Adrenal gland (tissue), 12 donors: ENCODE measurements around the gene GMDS. TPM values are rescaled to one million over a fixed set of nuclear protein-coding genes. Genes with fewer than 3 reads are reported as not detected.

ENCODE experiments used
- DNase-seq, 7 donors: peaks; one replicate each; pipeline ENCODE4 v3.0.0-alpha.2; 2019 to 2020
- H3K27ac ChIP-seq, 5 donors: fragments of 200-600 bp; sonication (generic) in 4 of 5; 1 replicate in 3 of 5; 2 replicates in 2 of 5; pipeline versions ENCODE4 v1.5.1 to v1.8.0; 2016 to 2020; ENCODE audit warnings: mild to moderate bottlenecking in 1 of 5
- H3K27me3 ChIP-seq: fragments of 200-600 bp; 2 replicates; pipeline ENCODE4 v1.8.0; 2021
- H3K36me3 ChIP-seq, 2 donors: fragments of 200-600 bp; replicated peaks in 1 of 2; 1 replicate in 1 of 2; 2 replicates in 1 of 2; pipeline versions ENCODE4 v1.5.1 to v1.8.0; 2018 to 2022
- H3K4me1 ChIP-seq, 2 donors: fragments of 200-600 bp; replicated peaks in 1 of 2; 1 replicate in 1 of 2; 2 replicates in 1 of 2; pipeline versions ENCODE4 v1.5.1 to v1.8.0; 2018 to 2021
- H3K4me3 ChIP-seq, 4 donors: fragments of 200-600 bp; sonication (generic) in 3 of 4; one replicate each; pipeline ENCODE4 v1.5.1; 2016 to 2018
- H3K9me3 ChIP-seq, 3 donors: fragments of 200-600 bp; sonication (generic) in 1 of 3; replicated peaks in 1 of 3; 1 replicate in 2 of 3; 2 replicates in 1 of 3; pipeline versions ENCODE4 v1.5.1 to v1.8.0; 2016 to 2021
- POLR2A ChIP-seq, 2 donors: fragments of 450-650 bp; IDR thresholded peaks; one replicate each; pipeline ENCODE4 v1.6.1; 2017; ENCODE audit warnings: antibody characterized with exemption in 2 of 2, mild to moderate bottlenecking in 2 of 2, moderate library complexity in 1 of 2
- WGBS, 4 donors: extraction: QIAGEN DNeasy Blood & Tissue Kit in 2 of 4; methylation state at CpG; one replicate each; pipeline versions ENCODE4 v1.1.5 to v1.1.7; 2013 to 2017; 5-methylcytosine and 5-hydroxymethylcytosine counted together
- intact Hi-C, 2 donors: fragments of 100-400 bp; cut with DNase I; formaldehyde crosslinking; loops; one replicate each; pipeline versions ENCODE4 v1.14.1 to v1.15.0; 2022 to 2023
- polyA plus RNA-seq, 3 donors: library from polyadenylated mRNA; stranded (reverse); fragments of 200-250 nt in 2 of 3; fragments of 350-450 nt in 1 of 3; fragmentation: Illumina TruSeq in 1 of 3; extraction: RNeasy Lipid Tissue Mini Kit (QIAGEN cat#74804) in 1 of 3; gene quantifications; one replicate each; pipeline ENCODE4 v1.2.3, GENCODE V29; 2013 to 2014
- total RNA-seq, 9 donors: library from RNA; depleted of rRNA in 4 of 9; stranded (reverse); fragments of >200 nt in 4 of 9; fragments of 120-200 nt in 1 of 9; fragmentation: NEBNext Ultra II Directional in 1 of 9; extraction: Animal tissue kit (Norgen Biotek cat#: 25700) in 1 of 9; gene quantifications; one replicate each; pipeline versions ENCODE4 v1.1.0 to v1.2.4, GENCODE V29; 2013 to 2023
- TF ChIP-seq, protein P1 (sequence below), 6 experiments: fragments of 450-650 bp in 4 of 6; fragments of 200-600 bp in 2 of 6; sonication (generic) in 1 of 6; IDR thresholded peaks; 1 replicate in 5 of 6; 2 replicates in 1 of 6; pipeline versions ENCODE4 v1.5.1 to v1.8.0; 2016 to 2021; ENCODE audit warnings: antibody characterized with exemption in 6 of 6, mild to moderate bottlenecking in 2 of 6, moderate library complexity in 1 of 6
- donor health status: healthy with polysubstance abuse.
- donor health status: Bipolar disorder and iron deficiency.
- donor health status: DM: yes; HTN: yes; CAD: no.
- donor health status: DM: no; HTN: no; CAD: no.
- donor health status: DM: no; HTN: no; CAD: no.
- donor health status: DM: yes; HTN: yes; CAD: no.

Gene GMDS
- total and polyA plus RNA-seq, 12 donors, result 8.5 to 39.2 (median 15.2) TPM

DNA sequence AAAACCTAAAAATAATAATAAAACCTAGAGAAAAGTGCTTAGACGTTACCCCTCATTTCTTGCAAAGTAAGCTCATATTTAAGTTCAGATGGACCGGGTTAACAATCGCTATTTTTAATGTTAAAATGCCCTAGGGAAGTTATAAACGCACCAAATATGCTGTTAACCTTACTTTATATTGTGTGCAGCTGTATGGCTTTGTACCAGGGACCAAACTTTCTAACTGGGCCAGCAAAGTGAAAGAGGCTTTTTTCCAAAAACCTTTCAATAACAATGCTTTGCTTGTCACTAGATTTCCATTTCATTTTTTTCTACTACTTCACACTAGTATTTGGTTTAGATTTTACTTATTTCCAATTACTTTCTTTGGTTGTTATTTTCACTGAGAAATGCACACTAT, 387.2 kb downstream of the GMDS start:
- Histone ChIP-seq H3K27me3 (no peaks in the 10 kb centered on the region), H3K4me3 (no peak overlapping the region), H3K27ac (no peak overlapping the region), H3K36me3 (no peaks in the 10 kb centered on the region), H3K4me1 (no peaks in the 10 kb centered on the region), H3K9me3 (no peaks in the 10 kb centered on the region)
- intact Hi-C loops, result no loop called here
- WGBS, 4 donors, result 67 to 87% (median 76%) methylated on average over 4 of the region's 4 CpGs
- DNase-seq, result no peak
- TF ChIP-seq POLR2A (IDR thresholded peaks at IDR 0.05), result no peak
- TF ChIP-seq, protein P1, sequence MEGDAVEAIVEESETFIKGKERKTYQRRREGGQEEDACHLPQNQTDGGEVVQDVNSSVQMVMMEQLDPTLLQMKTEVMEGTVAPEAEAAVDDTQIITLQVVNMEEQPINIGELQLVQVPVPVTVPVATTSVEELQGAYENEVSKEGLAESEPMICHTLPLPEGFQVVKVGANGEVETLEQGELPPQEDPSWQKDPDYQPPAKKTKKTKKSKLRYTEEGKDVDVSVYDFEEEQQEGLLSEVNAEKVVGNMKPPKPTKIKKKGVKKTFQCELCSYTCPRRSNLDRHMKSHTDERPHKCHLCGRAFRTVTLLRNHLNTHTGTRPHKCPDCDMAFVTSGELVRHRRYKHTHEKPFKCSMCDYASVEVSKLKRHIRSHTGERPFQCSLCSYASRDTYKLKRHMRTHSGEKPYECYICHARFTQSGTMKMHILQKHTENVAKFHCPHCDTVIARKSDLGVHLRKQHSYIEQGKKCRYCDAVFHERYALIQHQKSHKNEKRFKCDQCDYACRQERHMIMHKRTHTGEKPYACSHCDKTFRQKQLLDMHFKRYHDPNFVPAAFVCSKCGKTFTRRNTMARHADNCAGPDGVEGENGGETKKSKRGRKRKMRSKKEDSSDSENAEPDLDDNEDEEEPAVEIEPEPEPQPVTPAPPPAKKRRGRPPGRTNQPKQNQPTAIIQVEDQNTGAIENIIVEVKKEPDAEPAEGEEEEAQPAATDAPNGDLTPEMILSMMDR (IDR thresholded peaks at IDR 0.05), result no peak

DNA sequence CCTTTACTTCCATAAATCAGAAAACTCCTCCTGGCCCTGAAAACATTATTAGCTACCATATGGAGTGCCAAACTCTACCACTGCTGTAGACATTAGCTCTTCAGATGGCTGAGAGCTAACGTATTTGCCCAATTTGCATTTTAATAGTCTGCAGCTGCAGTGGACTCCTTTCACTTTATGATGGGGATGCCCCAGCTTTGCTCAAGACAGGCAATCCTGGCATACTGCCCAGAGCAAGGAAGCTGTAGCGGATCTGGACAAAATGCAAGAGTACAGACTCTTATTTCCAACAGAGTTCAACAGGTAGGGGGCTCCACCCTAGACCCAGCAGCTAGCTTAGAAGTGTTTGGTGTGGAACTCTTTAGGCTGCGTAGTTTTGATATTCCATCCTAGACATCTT, 389.0 kb downstream of the GMDS start:
- H3K27me3 ChIP-seq, result no peaks in the 10 kb centered on the region
- no peak overlapping the region for H3K27ac ChIP-seq
- no peaks in the 10 kb centered on the region for H3K9me3 ChIP-seq
- intact Hi-C loops, result no loop called here
- 64 to 72% (median 69%) methylated on average over 3 of the region's 3 CpGs for WGBS, 4 donors
- H3K36me3 ChIP-seq, result no peaks in the 10 kb centered on the region
- no peak for TF ChIP-seq POLR2A (IDR thresholded peaks at IDR 0.05)
- TF ChIP-seq, protein P1 (IDR thresholded peaks at IDR 0.05), result no peak
- no peaks in the 10 kb centered on the region for H3K4me1 ChIP-seq
- DNase-seq, result peak; percentile 23 to 65 (median 34)
- H3K4me3 ChIP-seq, result no peak overlapping the region

DNA sequence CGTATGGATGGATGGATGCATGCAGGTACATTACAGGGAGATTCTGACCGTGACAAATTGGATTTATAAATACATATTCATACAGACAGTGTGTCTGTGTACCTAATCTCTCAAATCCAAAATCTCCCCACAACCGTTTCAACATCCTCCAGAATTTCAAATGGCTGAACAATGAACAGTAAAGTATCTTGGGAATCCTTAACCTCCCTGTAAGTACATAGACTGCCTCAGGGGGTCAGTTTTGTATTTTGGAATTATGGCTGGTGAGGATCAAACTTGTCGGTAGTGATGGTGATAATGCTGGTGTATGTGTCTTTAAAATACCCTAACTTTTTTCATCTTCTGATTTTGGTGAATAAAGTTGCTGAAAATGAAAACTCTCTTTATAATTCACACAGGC, 389.5 kb downstream of the GMDS start:
- TF ChIP-seq POLR2A (IDR thresholded peaks at IDR 0.05), result no peak
- TF ChIP-seq, protein P1 (IDR thresholded peaks at IDR 0.05), result no peak
- no peak overlapping the region for H3K4me3 ChIP-seq
- no peak for DNase-seq
- H3K27me3 ChIP-seq, result no peaks in the 10 kb centered on the region
- intact Hi-C loops, result no loop called here
- no peak overlapping the region for H3K27ac ChIP-seq
- no peaks in the 10 kb centered on the region for H3K4me1 ChIP-seq
- H3K9me3 ChIP-seq, result no peaks in the 10 kb centered on the region
- no peaks in the 10 kb centered on the region for H3K36me3 ChIP-seq
- 66 to 86% (median 72%) methylated on average over 4 of the region's 4 CpGs for WGBS, 4 donors

DNA sequence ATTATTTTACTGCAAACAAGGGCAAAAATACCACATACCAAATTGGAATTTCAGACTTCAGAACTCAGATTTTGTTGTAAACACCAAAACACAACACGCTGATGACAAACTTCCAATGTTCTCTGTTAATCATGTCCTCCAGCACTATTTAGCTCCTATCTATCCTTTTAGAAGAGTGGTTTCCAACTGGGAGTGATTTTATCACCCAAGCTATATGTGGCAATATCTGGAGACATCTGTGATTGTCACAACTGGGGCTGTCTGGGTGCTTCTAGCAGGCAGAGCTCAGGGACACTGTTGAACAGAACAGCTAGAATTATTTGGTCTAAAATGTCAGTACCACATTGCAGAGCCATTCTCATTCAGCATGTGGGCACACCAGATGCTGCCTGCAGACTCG, 391.1 kb downstream of the GMDS start:
- 83 to 100% (median 91%) methylated on average over 2 of the region's 2 CpGs for WGBS, 4 donors
- Histone ChIP-seq H3K27ac (no peak overlapping the region), H3K9me3 (no peaks in the 10 kb centered on the region), H3K36me3 (no peaks in the 10 kb centered on the region), H3K27me3 (no peaks in the 10 kb centered on the region), H3K4me1 (no peaks in the 10 kb centered on the region), H3K4me3 (no peak overlapping the region)
- intact Hi-C loops, result no loop called here
- TF ChIP-seq, protein P1 (IDR thresholded peaks at IDR 0.05), result no peak
- no peak for TF ChIP-seq POLR2A (IDR thresholded peaks at IDR 0.05)
- no peak for DNase-seq
